ENCODE data around the gene ROR2.

GRCh38 chr9:91891915-91892314, 58.1 kb downstream of the ROR2 start:
- TF ChIP-seq EZH2 (IDR thresholded peaks at IDR 0.05; ENCODE audit: insufficient read depth, poor library complexity, severe bottlenecking) = no peak
- TF ChIP-seq EZH2phosphoT487 (IDR thresholded peaks at IDR 0.05; ENCODE audit: insufficient read depth, low read depth) = no peak

Measured in GM23248 (cell line).